Endothelial cell (in vitro differentiated cells): Measurements from ENCODE around the gene BBLN. TPM values are rescaled to one million over a fixed set of nuclear protein-coding genes. Genes with fewer than 3 reads are reported as not detected.

Source experiments
- DNase-seq: peaks from one replicate; pipeline ENCODE4 v3.0.0; 2021; ENCODE audit warnings: low spot score
- H3K27ac Mint-ChIP-seq: one replicate; pipeline ENCODE4 v1.8.0; 2021; ENCODE audit warnings: mixed read lengths, inconsistent platforms; ENCODE audit not compliant: unreplicated experiment
- H3K27me3 Mint-ChIP-seq: one replicate; pipeline ENCODE4 v1.8.0; 2021; ENCODE audit warnings: mild to moderate bottlenecking, moderate library complexity, mixed read lengths, inconsistent platforms; ENCODE audit not compliant: unreplicated experiment
- H3K36me3 Mint-ChIP-seq: one replicate; pipeline ENCODE4 v1.8.0; 2021; ENCODE audit warnings: mild to moderate bottlenecking, low read depth, mixed read lengths, inconsistent platforms; ENCODE audit not compliant: unreplicated experiment
- H3K4me1 Mint-ChIP-seq: one replicate; pipeline ENCODE4 v1.8.0; 2021; ENCODE audit warnings: mild to moderate bottlenecking, mixed read lengths, inconsistent platforms; ENCODE audit not compliant: unreplicated experiment
- H3K4me3 Mint-ChIP-seq: one replicate; pipeline ENCODE4 v1.8.0; 2021; ENCODE audit warnings: mild to moderate bottlenecking, mixed read lengths, inconsistent platforms; ENCODE audit not compliant: unreplicated experiment
- H3K9me3 Mint-ChIP-seq: one replicate; pipeline ENCODE4 v1.8.0; 2021; ENCODE audit warnings: mixed read lengths, inconsistent platforms; ENCODE audit not compliant: unreplicated experiment
- total RNA-seq: library from RNA; stranded (reverse); fragmentation: NEBNext Ultra II Directional; extraction: Animal tissue kit (Norgen Biotek cat#: 25700); gene quantifications from one replicate; pipeline ENCODE4 v1.2.1, GENCODE V29; 2021; ENCODE audit not compliant: unreplicated experiment
- TF ChIP-seq, protein P1 (sequence below): fragments of 200-600 bp; sonication (generic); IDR thresholded peaks from one replicate; pipeline ENCODE4 v1.5.0; 2021; ENCODE audit warnings: antibody characterized with exemption; ENCODE audit not compliant: unreplicated experiment

The BBLN gene
- total RNA-seq, 1 donor from 2014 or later: 62.1 TPM

DNA sequence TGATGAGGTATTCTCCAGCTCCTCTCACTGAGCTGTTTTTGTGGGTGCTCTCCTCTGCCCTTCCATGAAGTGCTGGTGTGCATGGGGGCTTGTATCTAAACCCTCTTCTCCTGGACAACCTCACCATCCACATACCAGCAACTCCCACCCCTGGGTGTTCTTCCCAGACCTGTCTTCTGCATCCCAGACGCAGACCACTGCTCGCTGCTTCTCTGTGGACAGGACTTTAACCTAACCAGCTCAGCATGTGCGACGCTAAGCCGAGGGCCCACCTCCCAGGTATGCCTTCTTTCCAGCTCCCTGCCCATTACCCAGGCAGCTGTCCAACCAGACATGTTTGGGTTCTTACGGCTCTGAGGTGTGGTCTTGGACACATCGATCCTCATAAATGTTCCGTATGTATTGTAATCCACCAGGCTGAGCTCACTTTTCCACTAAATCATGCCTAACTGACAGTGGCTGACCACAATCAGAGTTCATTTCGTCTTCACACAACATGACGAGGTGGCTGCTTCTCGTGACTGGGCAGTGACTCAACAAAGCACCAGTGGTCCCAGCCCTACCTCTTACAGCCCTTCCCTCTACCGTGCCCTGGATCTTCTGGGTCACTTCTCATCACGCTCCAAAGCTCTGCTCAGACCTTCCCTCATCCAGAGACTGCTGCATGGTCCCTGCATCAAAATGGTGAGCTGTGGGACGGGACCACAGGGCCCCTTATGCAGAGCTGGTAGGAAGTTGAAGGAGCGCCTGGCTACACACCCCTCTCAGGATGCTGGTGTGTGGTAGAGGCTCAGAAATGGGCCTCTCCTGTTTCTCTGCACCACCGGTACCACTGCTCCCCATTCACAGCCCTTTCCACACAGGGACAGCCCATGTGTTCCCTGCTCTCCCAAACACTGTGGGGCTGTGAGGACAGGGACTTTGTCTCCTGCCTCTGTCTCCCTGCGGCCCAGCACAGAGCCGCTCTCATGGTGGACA lies 23.0 kb upstream of the BBLN start:
- H3K36me3 Mint-ChIP-seq: no peaks in the 10 kb centered on the region
- no peak for DNase-seq
- no peak overlapping the region for H3K27ac Mint-ChIP-seq
- H3K27me3 Mint-ChIP-seq: peaks cover 6% of the 10 kb centered on the region
- H3K9me3 Mint-ChIP-seq: no peaks in the 10 kb centered on the region
- peaks cover 8% of the 10 kb centered on the region for H3K4me1 Mint-ChIP-seq
- TF ChIP-seq, protein P1, sequence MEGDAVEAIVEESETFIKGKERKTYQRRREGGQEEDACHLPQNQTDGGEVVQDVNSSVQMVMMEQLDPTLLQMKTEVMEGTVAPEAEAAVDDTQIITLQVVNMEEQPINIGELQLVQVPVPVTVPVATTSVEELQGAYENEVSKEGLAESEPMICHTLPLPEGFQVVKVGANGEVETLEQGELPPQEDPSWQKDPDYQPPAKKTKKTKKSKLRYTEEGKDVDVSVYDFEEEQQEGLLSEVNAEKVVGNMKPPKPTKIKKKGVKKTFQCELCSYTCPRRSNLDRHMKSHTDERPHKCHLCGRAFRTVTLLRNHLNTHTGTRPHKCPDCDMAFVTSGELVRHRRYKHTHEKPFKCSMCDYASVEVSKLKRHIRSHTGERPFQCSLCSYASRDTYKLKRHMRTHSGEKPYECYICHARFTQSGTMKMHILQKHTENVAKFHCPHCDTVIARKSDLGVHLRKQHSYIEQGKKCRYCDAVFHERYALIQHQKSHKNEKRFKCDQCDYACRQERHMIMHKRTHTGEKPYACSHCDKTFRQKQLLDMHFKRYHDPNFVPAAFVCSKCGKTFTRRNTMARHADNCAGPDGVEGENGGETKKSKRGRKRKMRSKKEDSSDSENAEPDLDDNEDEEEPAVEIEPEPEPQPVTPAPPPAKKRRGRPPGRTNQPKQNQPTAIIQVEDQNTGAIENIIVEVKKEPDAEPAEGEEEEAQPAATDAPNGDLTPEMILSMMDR: no peak
- H3K4me3 Mint-ChIP-seq: no peak overlapping the region

DNA sequence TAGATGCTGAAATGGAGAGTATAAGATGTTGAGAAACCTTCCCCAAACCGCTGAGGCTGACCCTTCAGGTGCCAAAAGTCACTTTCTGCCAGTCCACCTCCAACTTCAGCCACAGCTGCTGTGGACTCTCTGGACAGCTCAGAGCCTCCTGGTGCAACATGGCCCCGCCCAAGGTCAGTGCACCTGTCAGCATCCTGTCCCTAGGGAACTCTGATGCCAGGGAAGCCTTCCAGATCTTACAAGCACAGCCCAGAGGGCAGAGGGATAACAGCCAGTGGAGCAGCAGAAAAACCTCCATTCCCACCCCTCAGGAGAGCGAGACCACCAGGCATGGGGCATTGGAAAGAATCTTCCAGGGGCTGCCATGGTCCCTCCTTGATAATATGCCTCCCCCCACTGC lies 22.1 kb upstream of the BBLN start:
- Mint-ChIP-seq H3K27ac (no peak overlapping the region), H3K4me1 (peaks cover 6% of the 10 kb centered on the region), H3K4me3 (no peak overlapping the region), H3K9me3 (no peaks in the 10 kb centered on the region), H3K36me3 (no peaks in the 10 kb centered on the region), H3K27me3 (peaks cover 4% of the 10 kb centered on the region)
- DNase-seq: no peak
- TF ChIP-seq, protein P1: no peak

- Mint-ChIP-seq H3K9me3 (no peaks in the 10 kb centered on the region), H3K4me3 (no peak overlapping the region), H3K36me3 (no peaks in the 10 kb centered on the region), H3K27me3 (peaks cover 5% of the 10 kb centered on the region), H3K27ac (no peak overlapping the region), H3K4me1 (peaks cover 6% of the 10 kb centered on the region)
- TF ChIP-seq, protein P1: no peak
- DNase-seq: no peak
These were observed 20.4 kb upstream of the BBLN start for GRCh38 chr9:128139621-128140020.

DNA sequence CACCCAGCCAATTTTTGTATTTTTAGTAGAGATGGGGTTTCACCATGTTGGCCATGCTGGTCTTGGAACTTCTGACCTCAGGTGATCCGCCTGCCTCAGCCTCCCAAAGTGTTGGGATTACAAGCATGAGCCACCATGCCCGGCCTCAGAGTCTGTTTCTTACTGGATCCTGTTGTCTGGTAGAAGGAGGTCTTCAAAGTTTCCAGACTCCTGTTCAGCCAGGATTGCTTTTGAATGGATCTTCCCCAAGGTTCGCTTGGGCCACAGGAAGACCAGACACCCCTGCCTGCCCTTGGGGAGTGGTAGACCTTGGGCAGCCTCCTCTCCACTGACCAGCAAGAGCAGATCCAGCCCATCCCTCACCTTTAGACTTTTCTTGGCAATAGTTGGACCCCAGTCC lies 18.5 kb upstream of the BBLN start:
- no peaks in the 10 kb centered on the region for H3K9me3 Mint-ChIP-seq
- DNase-seq: no peak
- H3K4me3 Mint-ChIP-seq: no peak overlapping the region

More for the DNA sequence above, 18.5 kb upstream of the BBLN start:
- TF ChIP-seq, protein P1: no peak
- Mint-ChIP-seq H3K27ac (no peak overlapping the region), H3K4me1 (peaks cover 6% of the 10 kb centered on the region), H3K36me3 (no peaks in the 10 kb centered on the region), H3K27me3 (peaks cover 5% of the 10 kb centered on the region)
